GM18511 (cell line): Measurements from ENCODE around the gene HES5.

Source experiments
- ATAC-seq: cut with Tn5 transposase; IDR thresholded peaks from one replicate; pipeline ENCODE4 v1.9.1; 2021; ENCODE audit warnings: mild to moderate bottlenecking, moderate library complexity; ENCODE audit not compliant: unreplicated experiment

The HES5 gene

DNA sequence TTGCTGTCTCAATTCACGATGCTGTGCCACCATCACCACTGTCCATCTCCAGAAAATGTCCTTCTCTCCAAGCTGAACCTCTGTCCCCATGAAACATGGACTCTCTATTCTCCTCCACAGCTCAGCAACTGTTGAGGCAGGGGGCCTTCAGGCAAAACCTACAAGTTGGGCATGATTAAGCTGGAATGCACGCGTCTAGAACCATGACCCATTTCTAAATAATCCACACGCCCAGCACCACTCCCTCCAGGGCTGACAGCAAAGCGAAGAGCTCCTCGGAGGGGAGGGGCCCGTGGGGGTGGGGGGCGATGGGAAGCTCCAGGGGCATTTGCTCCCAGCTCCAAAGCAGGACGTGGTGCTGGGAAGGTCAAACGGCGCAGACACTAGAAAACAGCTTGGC is 3.3 kb upstream of the HES5 start:
- no peak for ATAC-seq

DNA sequence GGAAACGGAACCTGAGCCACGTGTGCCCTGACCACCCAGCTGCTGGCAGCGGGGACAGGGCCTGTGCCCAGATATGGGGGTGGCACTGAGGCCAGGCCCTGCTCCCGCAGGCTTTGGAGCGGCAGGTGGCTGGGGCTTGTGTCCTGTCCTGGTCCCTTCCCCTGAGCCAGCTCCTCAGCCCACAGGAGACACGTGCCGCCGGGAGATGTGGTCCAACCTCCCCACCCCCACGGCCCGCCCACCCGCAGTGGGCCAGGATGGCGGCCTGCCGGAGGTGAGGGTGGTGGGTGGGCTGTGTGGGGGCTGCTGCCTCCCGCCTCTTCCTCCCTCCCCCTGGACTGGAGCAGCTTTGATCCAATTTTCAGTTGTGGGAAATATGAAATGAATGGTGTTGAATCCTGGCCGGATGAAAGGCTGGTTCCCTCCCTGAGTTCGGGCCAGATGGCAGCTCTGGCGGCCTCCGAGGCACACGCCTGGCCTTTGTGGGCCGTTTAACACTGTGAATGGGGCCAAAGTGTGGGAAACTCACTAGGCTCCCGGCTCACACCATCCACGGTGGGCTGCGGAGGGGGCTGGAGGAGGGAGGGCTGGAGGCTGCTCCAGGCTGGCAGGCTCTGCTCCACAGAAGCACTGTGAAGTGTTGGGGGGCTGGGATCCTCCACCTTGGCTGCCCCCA is 2.6 kb upstream of the HES5 start:
- no peak for ATAC-seq

DNA sequence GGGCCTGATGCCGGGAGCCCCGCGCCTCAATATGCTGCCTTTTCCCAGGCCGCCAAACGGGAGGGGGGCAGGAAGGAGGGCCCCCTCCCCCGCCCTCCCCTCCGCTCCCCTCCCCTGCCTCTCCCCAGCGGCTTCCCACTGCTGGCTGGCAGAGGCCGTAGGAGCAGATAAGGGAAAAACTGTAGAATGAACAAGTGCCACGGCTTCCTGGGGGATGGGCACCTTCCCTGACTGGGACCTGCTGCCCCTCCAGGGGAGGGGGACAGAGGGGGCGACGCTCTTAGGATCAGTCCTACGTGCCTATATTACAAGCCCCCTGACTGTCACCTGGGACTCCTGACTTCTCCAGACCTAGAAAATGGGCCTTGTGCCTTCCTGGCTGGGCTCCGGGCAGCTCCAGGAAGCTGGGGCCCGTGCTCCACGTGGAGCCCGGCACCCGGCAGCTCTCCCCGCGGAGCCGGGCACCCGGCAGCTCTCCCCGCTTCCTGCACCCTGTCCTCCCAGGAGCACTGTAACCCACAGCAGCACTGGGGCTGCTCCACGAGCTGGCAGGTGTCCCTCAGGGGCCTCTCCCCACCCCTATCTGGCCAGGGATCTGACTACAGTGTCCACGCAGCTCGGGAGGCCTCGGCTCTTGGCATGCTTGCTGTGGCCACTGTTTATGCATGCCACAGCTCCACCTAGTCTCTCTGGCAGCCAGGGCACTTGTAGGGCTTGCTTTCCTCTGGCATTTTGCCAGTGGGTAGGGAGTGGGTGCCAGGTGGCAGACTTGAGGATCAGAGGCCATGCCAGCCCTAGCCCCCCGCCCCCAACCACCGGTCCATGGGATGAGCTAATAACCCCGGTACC is 674 bp upstream of the HES5 start:
- no peak for ATAC-seq

DNA sequence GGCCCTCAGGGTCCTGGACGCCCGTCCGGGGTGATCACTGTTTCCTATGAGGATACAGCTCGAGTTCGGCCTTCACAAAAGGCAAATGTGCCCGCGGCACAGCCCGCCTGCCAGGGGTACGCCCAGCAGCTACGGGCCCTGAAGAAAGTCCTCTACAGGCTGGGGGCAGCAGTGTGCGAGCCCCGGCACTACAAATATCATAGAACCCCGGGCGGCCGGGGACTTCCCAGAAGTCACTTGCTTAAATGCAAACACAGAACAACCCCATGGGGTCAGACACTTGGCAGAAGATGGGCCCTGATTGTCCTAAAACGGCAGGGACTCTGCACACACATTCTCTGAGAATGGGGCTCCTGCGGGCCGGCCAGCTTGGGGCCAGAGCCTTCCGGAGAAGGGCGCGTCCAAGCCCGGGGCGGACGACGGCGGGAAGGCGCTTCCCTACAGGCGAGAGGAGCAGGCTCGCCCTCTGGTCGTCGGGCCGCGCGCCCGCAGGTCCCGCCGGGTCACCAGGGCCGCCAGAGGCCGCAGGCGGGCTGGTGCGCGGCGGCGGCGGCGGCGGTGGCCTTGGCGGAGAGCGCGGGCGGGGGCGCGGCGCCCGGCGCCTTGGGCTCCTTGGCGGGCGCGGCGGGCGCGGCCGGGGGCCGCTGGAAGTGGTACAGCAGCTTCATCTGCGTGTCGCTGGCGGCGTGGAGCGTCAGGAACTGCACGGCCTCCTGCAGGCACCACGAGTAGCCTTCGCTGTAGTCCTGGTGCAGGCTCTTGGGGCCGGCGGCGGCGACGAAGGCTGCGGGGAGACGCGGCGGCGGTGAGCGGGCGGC is 888 bp downstream of the HES5 start:
- ATAC-seq = no peak

DNA sequence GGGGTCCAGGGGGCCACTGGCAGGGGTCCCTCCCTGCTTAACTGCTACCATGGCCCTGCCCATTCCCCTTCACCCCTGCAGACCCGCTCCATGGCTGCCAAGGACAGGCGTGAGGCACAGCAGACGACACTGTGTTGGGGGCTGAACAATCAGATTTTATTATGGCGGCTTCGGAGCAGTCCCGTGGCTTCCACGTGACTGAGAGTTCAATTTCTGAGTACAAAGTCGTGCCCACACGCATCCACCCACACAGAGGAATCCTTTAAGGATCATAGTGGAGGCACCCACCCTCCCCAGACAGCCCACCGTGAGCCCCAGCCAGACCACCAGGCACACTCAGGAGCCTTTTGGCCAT is 1.5 kb downstream of the HES5 start:
- ATAC-seq = no peak

DNA sequence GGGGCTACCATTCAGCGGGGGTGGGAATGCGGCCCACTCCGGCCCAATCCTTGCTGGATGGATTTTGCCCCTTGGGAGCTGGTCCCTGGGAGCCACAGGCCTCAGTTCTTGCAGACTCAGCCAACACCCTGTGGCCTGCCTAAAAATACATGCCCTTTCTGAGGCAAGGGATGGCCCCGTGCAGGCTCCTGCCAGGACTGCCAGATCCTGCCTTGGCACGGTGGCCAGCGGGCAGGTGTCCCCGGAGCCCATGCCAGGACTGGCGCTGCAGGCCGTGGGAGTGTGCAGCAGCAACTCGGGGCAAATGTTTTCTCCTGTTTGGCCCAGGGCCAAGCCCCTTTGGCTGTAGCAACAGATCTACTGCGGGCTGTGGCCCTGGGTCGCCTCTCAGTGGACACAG is 2.0 kb downstream of the HES5 start:
- ATAC-seq = no peak

DNA sequence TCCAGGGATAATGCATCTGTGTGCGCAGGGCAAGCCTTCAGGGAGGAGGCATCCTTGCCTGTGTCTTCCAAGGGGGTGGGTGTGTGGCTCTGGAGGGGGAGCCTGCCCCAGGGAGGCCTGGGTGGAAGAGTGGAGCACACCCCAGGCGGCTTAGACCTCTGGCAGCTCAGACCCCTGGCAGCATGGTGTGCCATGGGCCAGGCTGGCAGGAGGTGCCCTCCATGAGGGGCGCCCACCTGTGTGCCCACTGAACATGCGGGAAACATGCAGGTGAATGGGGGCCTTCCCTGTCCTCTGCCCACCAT is 2.6 kb downstream of the HES5 start:
- no peak for ATAC-seq

DNA sequence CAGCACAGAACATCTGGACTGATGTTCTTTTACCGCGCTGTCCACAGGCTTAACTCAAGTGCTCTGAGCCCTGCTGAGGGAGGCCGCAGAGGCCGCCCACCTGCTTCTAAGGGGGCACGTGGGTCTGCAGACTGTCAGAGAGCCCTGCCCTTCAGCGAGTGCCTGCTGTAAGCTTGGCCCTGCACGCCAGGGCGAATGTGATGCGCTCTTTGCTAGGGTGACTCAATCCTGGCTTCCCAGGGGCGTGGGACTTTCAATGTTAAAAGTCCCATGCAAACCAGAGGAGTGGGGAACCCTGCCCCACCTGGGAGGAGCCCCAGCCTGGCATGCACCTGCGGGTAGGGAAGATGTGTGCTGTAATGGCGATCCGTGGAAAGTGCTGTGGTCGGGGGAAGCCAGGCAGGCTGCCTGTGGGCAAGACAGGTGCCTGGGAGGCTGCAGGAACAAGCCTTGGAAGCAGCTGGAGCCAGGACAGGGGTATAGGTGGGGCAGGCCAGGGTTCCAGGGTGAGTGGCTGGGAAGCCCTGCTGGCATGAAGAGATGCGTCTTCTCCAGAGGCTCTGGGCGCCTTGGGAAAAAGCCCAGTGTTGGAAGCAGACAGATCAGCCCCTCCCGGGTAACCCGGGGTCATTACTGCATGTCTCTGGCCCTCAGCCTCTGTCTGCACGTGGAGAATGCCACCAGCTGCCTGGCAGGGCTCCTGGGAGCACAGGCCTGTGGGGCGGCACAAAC is 3.1 kb downstream of the HES5 start:
- peak; percentile 44 for ATAC-seq

DNA sequence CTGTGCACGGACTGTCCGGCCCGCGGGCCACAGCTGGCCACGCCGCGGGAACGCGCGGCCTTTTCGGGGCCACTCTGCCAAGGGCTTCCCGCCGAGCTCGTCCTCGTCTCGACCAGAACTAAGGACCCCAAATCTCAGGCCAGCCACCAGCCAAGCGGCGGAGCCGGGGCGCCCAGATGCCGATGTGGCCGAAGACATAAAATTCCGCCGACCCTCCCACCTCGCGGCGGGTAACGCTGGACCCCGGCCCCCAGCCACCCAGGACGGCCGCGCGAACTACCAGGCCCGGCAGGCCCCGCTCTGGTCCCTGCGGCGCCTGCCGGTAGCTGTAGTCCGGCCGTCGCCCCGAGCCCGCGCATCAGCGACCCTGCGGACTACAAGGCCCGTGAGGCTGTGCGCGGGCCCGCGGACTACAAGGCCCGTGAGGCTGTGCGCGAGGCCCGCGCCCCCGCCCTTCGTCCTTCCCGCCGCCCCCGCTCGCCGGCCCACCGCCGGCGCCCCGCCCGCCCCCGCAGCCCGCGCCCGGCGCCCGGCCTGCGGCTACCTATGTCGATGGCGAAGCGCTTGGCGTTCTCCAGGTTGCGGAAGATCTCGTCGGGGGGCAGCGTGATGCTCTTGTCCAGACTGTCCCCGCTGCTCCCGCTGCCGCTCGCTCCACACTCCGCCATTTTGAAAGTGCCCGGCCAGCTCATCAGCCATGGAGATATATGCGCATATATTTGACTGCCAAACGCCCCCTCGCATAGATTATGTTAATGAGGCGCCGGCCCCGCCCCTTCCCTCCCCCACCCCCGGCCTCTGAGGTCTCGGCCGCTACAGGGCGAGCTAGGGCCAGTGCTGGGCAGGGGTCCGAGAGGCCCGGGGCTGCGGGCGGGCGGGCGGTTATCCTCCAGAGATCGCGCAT is 3.9 kb downstream of the HES5 start, which contains the start of gene PANK4:
Gene PANK4 (minus strand): TSS at position 677 of the 904 bp plus-strand sequence. CDS start 9 bp downstream, at position 668.
- peak; percentile 84 for ATAC-seq

DNA sequence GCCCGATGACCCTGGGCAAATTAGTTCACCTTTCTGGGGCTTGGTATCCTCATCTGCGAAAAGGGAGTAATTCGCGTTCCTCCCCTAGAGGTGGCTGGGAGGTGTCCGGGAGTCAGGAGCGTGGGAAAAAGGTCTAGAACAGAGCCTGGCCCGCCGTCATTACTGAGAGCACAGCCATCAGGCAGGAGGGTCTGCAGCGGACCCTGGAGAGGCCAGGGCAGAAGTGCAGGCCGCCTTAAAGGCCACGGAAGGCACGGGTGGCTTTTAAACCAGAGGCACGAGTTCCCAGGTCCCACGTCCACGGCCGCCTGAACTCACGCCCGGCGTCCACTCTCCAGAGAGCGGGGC is 4.5 kb downstream of the HES5 start:
- ATAC-seq = no peak

DNA sequence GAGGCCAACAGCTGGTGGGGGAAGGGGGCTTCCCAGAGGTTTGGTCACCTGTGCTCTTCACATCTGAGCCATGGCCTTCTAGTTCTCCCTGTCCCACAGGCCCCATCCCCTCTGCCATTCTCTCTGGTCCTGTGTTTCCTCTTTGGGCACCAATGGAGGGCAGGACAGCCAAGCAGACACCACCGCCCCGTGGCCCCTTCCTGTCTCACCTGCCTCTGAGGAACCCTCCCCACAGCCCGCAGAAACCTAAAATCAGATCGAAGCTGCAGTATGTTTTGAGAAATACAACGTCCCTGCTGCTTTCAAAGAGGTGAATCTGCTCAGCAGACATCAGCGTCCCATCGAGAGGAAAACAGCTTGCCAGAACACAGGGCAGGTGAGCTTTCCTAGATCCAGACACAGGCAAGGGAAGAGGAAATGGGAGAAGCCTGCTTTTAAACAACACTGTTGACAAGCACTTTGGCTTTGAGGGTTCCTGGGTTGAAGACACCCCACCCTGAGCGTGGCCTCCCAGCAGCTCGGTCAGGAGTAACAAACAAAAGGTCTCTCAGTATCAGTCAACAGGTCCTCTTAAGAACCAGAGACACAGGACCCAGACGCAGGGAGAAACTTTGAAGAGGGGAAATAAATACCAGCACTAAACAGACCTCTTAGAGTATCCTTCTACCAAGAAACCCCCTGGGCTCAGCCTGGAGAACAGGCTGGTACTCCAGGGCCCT is 6.0 kb downstream of the HES5 start:
- no peak for ATAC-seq

DNA sequence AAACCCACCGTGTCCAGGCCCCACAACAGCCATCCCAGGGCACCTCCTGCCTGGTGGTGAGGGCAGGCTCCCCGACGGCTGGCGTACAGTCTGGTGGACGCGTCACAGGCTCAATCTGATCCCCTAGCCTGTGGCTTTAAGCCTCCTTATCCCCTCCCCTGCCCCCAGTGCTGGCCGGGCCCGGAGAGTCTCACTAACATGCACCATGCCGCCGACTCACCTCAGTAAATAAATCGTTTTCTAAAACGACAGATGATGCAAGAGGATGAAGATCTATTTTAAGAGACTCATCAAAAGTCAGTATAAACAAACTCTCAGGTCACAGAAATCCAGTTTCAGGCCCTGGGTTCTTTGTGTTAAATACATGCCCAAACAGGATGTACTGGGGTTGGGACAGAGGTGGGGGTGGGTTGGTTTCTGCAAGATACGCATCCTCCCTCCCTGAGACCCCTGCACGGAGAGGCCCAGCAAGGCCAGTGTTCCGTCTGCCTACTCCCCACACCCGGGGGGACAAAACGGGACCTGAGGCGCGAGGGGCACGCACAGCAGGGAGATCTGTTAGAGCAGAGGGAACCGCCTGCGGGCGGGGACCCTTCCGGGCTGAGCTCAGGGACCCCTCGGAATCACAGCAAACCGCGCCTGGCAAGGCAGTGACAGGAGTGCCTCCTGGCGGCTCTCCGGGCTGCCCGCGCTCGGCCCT is 6.7 kb downstream of the HES5 start:
- no peak for ATAC-seq

DNA sequence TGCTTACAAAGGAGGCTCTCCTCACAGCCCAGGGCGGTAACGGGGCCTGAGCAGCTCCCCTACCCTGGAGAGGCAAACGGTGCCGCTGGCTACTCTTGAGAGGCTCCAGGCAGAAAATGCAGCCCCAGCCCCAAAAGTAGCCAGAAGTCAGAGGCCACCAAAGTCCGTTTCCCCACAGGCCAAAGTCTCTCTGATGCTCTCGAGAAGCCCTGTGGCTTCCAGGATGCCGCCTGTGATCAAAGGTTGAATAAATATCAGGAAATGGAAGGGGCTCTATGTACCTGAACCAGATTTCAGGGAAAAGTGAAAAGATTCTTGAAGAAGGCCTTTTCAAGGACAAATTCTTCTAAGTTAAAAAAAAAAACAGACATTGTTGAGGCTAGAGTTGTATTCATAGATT is 7.8 kb downstream of the HES5 start:
- ATAC-seq = no peak

DNA sequence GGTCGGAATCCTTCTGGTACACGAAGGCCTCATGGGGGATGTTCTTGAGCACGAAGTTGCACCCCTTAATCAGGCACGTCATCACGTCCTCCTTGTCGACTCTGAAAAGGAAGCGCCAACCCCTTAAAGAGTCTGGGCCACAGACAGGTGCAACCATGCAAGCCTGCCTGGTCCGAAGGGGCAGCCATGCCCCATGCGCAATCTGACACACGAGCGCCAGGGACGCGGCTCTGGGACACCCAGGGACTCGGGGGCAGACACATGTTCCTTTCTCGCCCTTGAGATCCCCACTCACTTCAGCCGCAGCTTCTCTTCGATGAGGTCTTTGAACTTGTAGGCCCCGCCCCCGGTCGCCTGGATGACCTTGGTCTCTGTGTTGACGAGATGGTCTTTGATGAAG is 9.3 kb downstream of the HES5 start:
- ATAC-seq = no peak

DNA sequence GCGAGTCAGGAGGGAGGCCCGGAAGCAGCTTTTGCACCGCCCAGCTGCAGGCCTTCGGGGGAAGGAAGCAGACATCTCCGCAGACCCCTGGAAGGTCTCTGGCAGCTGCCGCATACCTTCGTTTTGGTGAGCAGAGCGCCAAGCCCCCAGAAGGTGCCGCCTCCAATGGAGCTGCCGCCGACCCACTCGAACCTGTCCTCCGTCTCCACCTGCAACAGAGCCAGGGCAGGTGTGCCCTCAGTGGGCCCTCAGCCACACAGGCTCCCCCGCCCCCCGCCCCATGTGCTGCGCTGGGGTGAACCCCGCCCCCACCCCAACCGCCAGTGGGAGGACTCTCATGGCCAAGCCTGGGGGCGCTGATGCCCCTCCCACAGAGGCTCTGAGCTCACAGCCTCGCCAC is 9.9 kb downstream of the HES5 start:
- ATAC-seq = no peak

DNA sequence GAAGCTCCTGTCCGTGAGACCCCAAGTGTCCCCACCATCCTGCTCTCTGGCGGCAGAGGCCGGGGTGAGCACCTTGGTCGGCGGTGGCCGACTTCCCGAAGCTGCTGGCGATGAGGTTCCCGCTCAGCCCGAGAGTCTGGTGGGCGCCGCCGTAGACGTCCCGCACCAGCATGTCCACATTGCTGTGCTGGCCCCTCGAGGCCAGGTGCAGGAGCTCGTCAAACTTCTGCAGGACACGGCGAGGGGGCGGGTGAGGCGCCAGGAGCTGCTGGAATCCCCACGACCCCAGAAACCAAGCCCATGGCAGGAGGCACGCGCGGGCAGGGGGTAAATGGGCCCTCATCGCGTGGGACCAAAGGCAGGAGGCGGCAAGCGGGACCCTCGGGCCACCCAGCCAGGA is 10.3 kb downstream of the HES5 start:
- ATAC-seq = no peak

DNA sequence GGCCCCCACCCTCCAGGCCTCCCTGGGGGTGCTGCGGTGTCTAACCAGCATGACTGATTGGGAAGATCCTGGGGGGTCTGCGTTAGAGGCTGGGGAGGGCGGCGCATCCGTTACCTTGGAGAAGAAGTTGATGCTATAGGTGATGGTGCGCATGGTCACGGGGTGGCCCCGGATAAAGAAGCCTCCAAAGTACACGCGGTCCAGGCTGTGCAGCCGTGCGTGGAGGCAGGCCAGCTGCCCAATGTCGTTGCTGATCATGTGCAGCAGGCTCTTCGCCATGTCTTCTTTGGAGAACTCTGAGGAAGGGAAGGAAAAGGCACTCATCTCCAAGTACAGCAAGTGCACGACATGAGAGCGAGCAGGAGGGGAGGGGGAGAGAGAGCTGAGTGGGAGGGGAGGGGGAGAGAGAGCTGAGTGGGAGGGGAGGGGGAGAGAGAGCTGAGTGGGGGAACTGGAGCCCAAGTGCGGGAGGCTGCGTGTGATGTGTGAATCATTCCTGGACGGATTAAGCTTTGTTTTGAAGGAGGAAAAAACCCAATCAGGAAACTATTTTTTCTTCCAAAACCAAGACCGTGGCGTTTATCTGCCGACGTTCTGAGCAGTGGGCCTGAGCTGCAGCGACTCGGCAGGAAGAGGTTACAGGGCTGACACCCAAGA is 10.9 kb downstream of the HES5 start:
- no peak for ATAC-seq

DNA sequence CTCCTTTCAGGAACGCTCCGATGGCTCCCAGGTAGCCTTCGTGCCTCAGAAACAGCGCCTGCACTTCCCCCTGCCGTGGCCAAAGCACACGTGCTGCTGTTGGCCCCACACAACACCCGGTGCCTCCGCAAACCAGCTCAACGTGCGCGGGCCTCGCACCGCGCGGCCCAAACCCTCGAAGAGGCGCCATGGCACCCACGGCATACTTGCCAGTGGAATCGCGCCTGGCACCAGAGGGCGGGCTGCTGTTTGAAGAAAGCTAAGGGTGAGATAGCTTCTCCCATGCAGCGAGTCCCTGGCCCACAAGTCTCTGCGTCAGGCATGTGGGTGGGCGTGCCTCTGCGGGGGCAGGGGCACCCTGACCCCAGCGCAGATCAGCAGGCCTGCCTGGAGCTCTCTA is 11.5 kb downstream of the HES5 start:
- ATAC-seq = no peak

DNA sequence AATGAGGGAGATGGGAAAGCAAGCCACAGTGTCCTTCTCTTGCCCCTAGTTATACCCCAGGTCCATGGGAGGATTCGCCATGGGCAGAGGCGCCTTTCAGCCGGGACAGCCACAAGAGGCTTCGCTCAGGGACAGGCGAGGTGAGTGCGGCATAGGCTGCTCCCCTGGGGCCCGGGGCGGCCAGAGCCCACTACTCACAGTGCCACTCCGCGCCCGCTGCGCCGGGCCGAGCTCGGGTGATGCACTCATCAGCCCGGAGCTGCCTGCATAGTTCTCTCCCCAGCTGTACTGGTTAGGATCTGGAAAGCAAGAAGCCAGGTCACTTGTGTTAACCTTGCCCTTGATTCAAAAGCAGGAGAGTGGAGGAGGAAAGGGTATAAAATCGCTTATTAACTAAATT is 12.1 kb downstream of the HES5 start:
- ATAC-seq = no peak
